K562 (cell line): Measurements from ENCODE around the gene ST6GAL1. TPM values are rescaled to one million over a fixed set of nuclear protein-coding genes. Genes with fewer than 3 reads are reported as not detected.
A peak's percentile ranks its signal among the peaks of the same experiment; 100 is the strongest.
"Not testable (repeated sequence)": the region's sequence is repeated elsewhere in the genome, so short reads cannot be mapped to it uniquely, and the experiment has no call there.

Experiments used
- ATAC-seq: fragments of 200-7000 bp; cut with Tn5 transposase; 3 replicates; pipeline ENCODE4 v1.9.1; 2020; ENCODE audit warnings: moderate library complexity
- BruUV-seq: library from RNA; stranded (reverse); fragments of 400-500 nt; replicated peaks from 2 replicates; lab custom pipeline; 2021; lab: Mats Ljungman, UMichigan
- CTCF ChIA-PET: fragments of 300-600 bp; formaldehyde crosslinking; extraction: SDS; loops from one replicate; lab custom pipeline; 2021; ENCODE audit warnings: low intra/inter-chr PET ratio; lab: Yijun Ruan, JAX
- POLR2A ChIA-PET: fragments of 300-600, 350-650 bp; sonication (Branson Sonifier 250); formaldehyde crosslinking; extraction: SDS; loops from one replicate; lab custom pipeline; 2021; ENCODE audit warnings: antibody characterized with exemption, inconsistent platforms; lab: Yijun Ruan, JAX
- DNase-seq, 4 experiments: peaks; one replicate each; pipeline versions ENCODE4 v3.0.0 to v3.0.0-alpha.2; 2011 to 2018; ENCODE audit warnings: low spot score in 3 of 4, mixed read lengths in 3 of 4; ENCODE audit errors: extremely low read depth in 1 of 4
- FAIRE-seq: peaks from 2 replicates; lab custom pipeline; 2011; peaks lifted over from hg19 to GRCh38; lab: Jason Lieb, UNC
- H2AFZ ChIP-seq: 2 replicates; pipeline ENCODE4 v1.6.0; 2011; ENCODE audit warnings: low read depth, low read length, control low read depth, inconsistent platforms
- H3K27ac ChIP-seq: fragments of 200-600 bp; 3 replicates; pipeline ENCODE4 v1.8.0; 2011; ENCODE audit warnings: low read depth, mild to moderate bottlenecking, control low read depth, inconsistent platforms, low read length, moderate library complexity, mixed read lengths; ENCODE audit errors: extremely low read depth
- H3K27me3 ChIP-seq, 2 experiments: fragments of 300-600 bp in 1 of 2; 2 replicates in 1 of 2; 3 replicates in 1 of 2; pipeline versions ENCODE4 v1.6.0 to v1.8.0; 2011; ENCODE audit warnings: inconsistent platforms in 2 of 2, low read length in 2 of 2, mild to moderate bottlenecking in 1 of 2, mixed read lengths in 1 of 2, moderate library complexity in 1 of 2; ENCODE audit not compliant: control insufficient read depth in 2 of 2, insufficient read depth in 2 of 2
- H3K36me3 ChIP-seq: fragments of 300-600 bp; 3 replicates; pipeline ENCODE4 v1.8.0; 2011; ENCODE audit warnings: mild to moderate bottlenecking, low read length, inconsistent platforms; ENCODE audit not compliant: control insufficient read depth, insufficient read depth
- H3K4me1 ChIP-seq, 2 experiments: fragments of 200-600 bp in 1 of 2; replicated peaks in 1 of 2; 2 replicates in 1 of 2; 3 replicates in 1 of 2; pipeline versions ENCODE4 v1.5.1 to v1.8.0; 2011; ENCODE audit warnings: inconsistent platforms in 2 of 2, low read length in 2 of 2, mild to moderate bottlenecking in 1 of 2, mixed read lengths in 1 of 2, moderate library complexity in 1 of 2; ENCODE audit not compliant: control insufficient read depth in 2 of 2, insufficient read depth in 2 of 2
- H3K4me2 ChIP-seq: 2 replicates; pipeline ENCODE4 v1.6.1; 2011; ENCODE audit warnings: low read length, control low read depth, inconsistent platforms, mixed read lengths; ENCODE audit not compliant: insufficient read depth
- H3K4me3 ChIP-seq: fragments of 200-600 bp; sonication (generic), shearing (Covaris generic); 2 replicates; pipeline ENCODE4 v1.5.1; 2016; ENCODE audit warnings: control low read depth, inconsistent platforms
- H3K79me2 ChIP-seq: fragments of 200-600 bp; 3 replicates; pipeline ENCODE4 v1.8.0; 2011; ENCODE audit warnings: low read length, inconsistent platforms; ENCODE audit not compliant: control insufficient read depth, insufficient read depth
- H3K9ac ChIP-seq, 2 experiments: 2 replicates each; pipeline versions ENCODE4 v1.6.0 to v1.6.1; 2011; ENCODE audit warnings: low read depth in 2 of 2, low read length in 2 of 2, control low read depth in 1 of 2, inconsistent platforms in 1 of 2, mild to moderate bottlenecking in 1 of 2, mixed read lengths in 1 of 2; ENCODE audit not compliant: insufficient read depth in 1 of 2
- H3K9me1 ChIP-seq: one replicate; pipeline ENCODE4 v1.6.0; 2011; ENCODE audit warnings: inconsistent platforms, mild to moderate bottlenecking, low read length, moderate library complexity; ENCODE audit not compliant: control insufficient read depth, insufficient read depth
- H3K9me3 ChIP-seq: replicated peaks from 2 replicates; pipeline ENCODE4 v1.5.1; 2011; ENCODE audit warnings: low read depth, low read length, inconsistent platforms; ENCODE audit not compliant: control insufficient read depth, insufficient read depth
- H4K20me1 ChIP-seq: replicated peaks from 2 replicates; pipeline ENCODE4 v1.6.1; 2011; ENCODE audit warnings: low read length, inconsistent platforms, mixed read lengths; ENCODE audit not compliant: control insufficient read depth, insufficient read depth
- ARHGAP35 ChIP-seq: fragments of 450-650 bp; IDR thresholded peaks from 2 replicates; pipeline ENCODE4 v1.6.1; 2018; ENCODE audit not compliant: partially characterized antibody
- CC2D1A ChIP-seq: fragments of 450-650 bp; IDR thresholded peaks from 2 replicates; pipeline ENCODE4 v1.6.1; 2017; ENCODE audit warnings: mild to moderate bottlenecking
- CSDE1 ChIP-seq, 2 experiments: fragments of 450-650 bp; IDR thresholded peaks; 2 replicates each; pipeline ENCODE4 v1.6.1; 2016; ENCODE audit warnings: mild to moderate bottlenecking in 1 of 2
- EHMT2 ChIP-seq: fragments of 450-650 bp; IDR thresholded peaks from 2 replicates; pipeline ENCODE4 v1.6.1; 2018; ENCODE audit warnings: antibody characterized with exemption
- GATAD2A ChIP-seq: fragments of 450-650 bp; IDR thresholded peaks from 2 replicates; pipeline ENCODE4 v1.6.1; 2017
- HDAC1 ChIP-seq, 2 experiments: fragments of 450-650 bp; IDR thresholded peaks; 2 replicates each; pipeline ENCODE4 v1.6.1; 2016 to 2017; ENCODE audit warnings: inconsistent platforms in 1 of 2, mild to moderate bottlenecking in 1 of 2, moderate library complexity in 1 of 2
- HLTF ChIP-seq: fragments of 450-650 bp; IDR thresholded peaks from 2 replicates; pipeline ENCODE4 v1.6.1; 2016
- LARP7 ChIP-seq: fragments of 450-650 bp; IDR thresholded peaks from 2 replicates; pipeline ENCODE4 v1.6.1; 2016
- NCOR1 ChIP-seq: fragments of 450-650 bp; IDR thresholded peaks from 2 replicates; pipeline ENCODE4 v1.6.1; 2016; ENCODE audit warnings: mild to moderate bottlenecking, moderate library complexity
- NFRKB ChIP-seq: fragments of 450-650 bp; IDR thresholded peaks from 2 replicates; pipeline ENCODE4 v1.6.1; 2016; ENCODE audit warnings: low read depth
- SMARCA5 ChIP-seq: fragments of 450-650 bp; IDR thresholded peaks from 2 replicates; pipeline ENCODE4 v1.6.1; 2016
- SMARCE1 ChIP-seq: fragments of 450-650 bp; IDR thresholded peaks from 2 replicates; pipeline ENCODE4 v1.7.1; 2016; ENCODE audit warnings: mild to moderate bottlenecking
- TSC22D4 ChIP-seq: fragments of 450-650 bp; IDR thresholded peaks from 2 replicates; pipeline ENCODE4 v1.6.1; 2016; ENCODE audit warnings: missing genetic modification characterization, missing biosample characterization, control low read depth
- WGBS: fragments of 100-300 bp; shearing (Covaris generic); methylation state at CpG from one replicate; pipeline ENCODE4 v1.1.6; 2016; ENCODE audit warnings: low coverage, mixed read lengths; ENCODE audit not compliant: insufficient coverage; ENCODE audit errors: missing lambda C conversion rate; 5-methylcytosine and 5-hydroxymethylcytosine counted together
- in situ Hi-C: fragments of 300-500 bp; cut with MboI; formaldehyde crosslinking; loops from 4 replicates; pipeline ENCODE4 v1.15.0; 2018; ENCODE audit warnings: inconsistent platforms, mixed read lengths
- intact Hi-C: fragments of 100-400 bp; cut with micrococcal nuclease; formaldehyde crosslinking; loops from 2 replicates; pipeline ENCODE4 v1.14.2; 2022
- polyA plus RNA-seq, 8 experiments: library from polyadenylated mRNA; depleted of rRNA in 4 of 8; stranded (reverse) in 5 of 8; unstranded in 3 of 8; fragments of >200 nt; fragmentation: Nextera tagmentation in 2 of 8; fragmentation: Illumina TruSeq in 1 of 8; extraction: Ambion mirVana in 2 of 8; extraction: Trizol in 1 of 8; gene quantifications; 2 replicates each; pipeline versions ENCODE4 v1.2.1 to v1.2.3, GENCODE V29; 2011 to 2014; ENCODE audit warnings: inconsistent platforms in 1 of 8, missing spikeins in 1 of 8
- total RNA-seq, 7 experiments: library from RNA; depleted of rRNA in 6 of 7; stranded (reverse); fragments of >200 nt in 6 of 7; fragmentation: Illumina TruSeq in 2 of 7; extraction: Trizol in 2 of 7; gene quantifications; 2 replicates each; pipeline versions ENCODE4 v1.2.1 to v1.2.3, GENCODE V29; 2011 to 2021; ENCODE audit warnings: low replicate concordance in 1 of 7
- TF ChIP-seq, protein P1 (sequence below): IDR thresholded peaks from 2 replicates; pipeline ENCODE4 v1.6.1; 2016; ENCODE audit warnings: missing genetic modification characterization, missing compliant biosample characterization

The ST6GAL1 gene
- total and polyA plus RNA-seq, 9 of the 15 experiments (the other 6 are each of a cell fraction or from before 2014, with no cell fraction given): 31.9 to 145 (median 71.0) TPM

- H3K27me3 ChIP-seq, H3K9me3 ChIP-seq, H3K4me3 ChIP-seq, ATAC-seq, H3K36me3 ChIP-seq, H3K79me2 ChIP-seq, FAIRE-seq, BruUV-seq, CTCF ChIA-PET, in situ Hi-C loops, H4K20me1 ChIP-seq, H3K9ac ChIP-seq, DNase-seq: not testable (repeated sequence)
- Histone ChIP-seq H2AFZ (peak overlapping the region; percentile 68; the same call in 1 of the 2 replicates), H3K4me2 (peak overlapping the region; percentile 62; the same call in 1 of the 2 replicates), H3K27ac (peak overlapping the region; percentile 73; the same call in 1 of the 3 replicates), H3K4me1 (peaks cover 0 to 30% of the 10 kb centered on the region in 2 experiments; a peak in 3 of 5 replicates)
- WGBS: 78% methylated on average over 3 of the region's 4 CpGs
- POLR2A ChIA-PET: interaction anchor here (0.6 kb wide), 1 partner anchor 40 kb away, joined by 3 read pairs; no protein-coding TSS in a partner anchor
- TF ChIP-seq GATAD2A: 0 out of 2 replicates have a peak, but pooled peaks have one; percentile 44
- 0 out of 2 replicates have a peak, but pooled peaks have one; percentile 33 for TF ChIP-seq SMARCA5
- TF ChIP-seq, protein P1, sequence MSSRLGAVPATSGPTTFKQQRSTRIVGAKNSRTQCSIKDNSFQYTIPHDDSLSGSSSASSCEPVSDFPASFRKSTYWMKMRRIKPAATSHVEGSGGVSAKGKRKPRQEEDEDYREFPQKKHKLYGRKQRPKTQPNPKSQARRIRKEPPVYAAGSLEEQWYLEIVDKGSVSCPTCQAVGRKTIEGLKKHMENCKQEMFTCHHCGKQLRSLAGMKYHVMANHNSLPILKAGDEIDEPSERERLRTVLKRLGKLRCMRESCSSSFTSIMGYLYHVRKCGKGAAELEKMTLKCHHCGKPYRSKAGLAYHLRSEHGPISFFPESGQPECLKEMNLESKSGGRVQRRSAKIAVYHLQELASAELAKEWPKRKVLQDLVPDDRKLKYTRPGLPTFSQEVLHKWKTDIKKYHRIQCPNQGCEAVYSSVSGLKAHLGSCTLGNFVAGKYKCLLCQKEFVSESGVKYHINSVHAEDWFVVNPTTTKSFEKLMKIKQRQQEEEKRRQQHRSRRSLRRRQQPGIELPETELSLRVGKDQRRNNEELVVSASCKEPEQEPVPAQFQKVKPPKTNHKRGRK (tag): peak; percentile 90
- TF ChIP-seq ARHGAP35: peak; percentile 52
- TF ChIP-seq HDAC1 (IDR thresholded peaks at IDR 0.05): peak in 1 of 2 experiments; percentile 58; a peak in 2 of 4 replicates
- 0 out of 2 replicates have a peak, but pooled peaks have one; percentile 55 for TF ChIP-seq TSC22D4
- 0 out of 2 replicates have a peak, but pooled peaks have one; percentile 36 for TF ChIP-seq EHMT2
- TF ChIP-seq SMARCE1: 0 out of 2 replicates have a peak, but pooled peaks have one; percentile 20
- peak; percentile 76; the same call in 1 of the 2 replicates for TF ChIP-seq LARP7
- 0 out of 2 replicates have a peak, but pooled peaks have one; percentile 25 for TF ChIP-seq NFRKB
- 0 out of 4 replicates have a peak, but pooled peaks of 1 of the 2 experiments have one; percentile 62 for TF ChIP-seq CSDE1 (IDR thresholded peaks at IDR 0.05)
- TF ChIP-seq NCOR1: 0 out of 2 replicates have a peak, but pooled peaks have one; percentile 6
- 0 out of 2 replicates have a peak, but pooled peaks have one; percentile 26 for TF ChIP-seq CC2D1A
- peak; percentile 33; the same call in 1 of the 2 replicates for TF ChIP-seq HLTF
- TF ChIP-seq, all 486 proteins: peak for 14; not testable (repeated sequence) for 472
- intact Hi-C loops, H3K9me1 ChIP-seq: not testable (repeated sequence)
These were observed 40.6 kb upstream of the ST6GAL1 start for GRCh38 chr3:186889698-186890097.
